ENCODE data around the gene COG3. TPM values are rescaled to one million over a fixed set of nuclear protein-coding genes. Genes with fewer than 3 reads are reported as not detected.

COG3 gene
- total and polyA plus RNA-seq, 2 experiments from 2014 or later: 17.1 to 23.9 TPM

- Histone ChIP-seq H3K4me3 (no peak overlapping the region), H3K27ac (ENCODE audit: low read depth) (no peak overlapping the region), H3K4me1 (ENCODE audit: insufficient read depth) (no peaks in the 10 kb centered on the region), H3K27me3 (ENCODE audit: insufficient read depth) (no peaks in the 10 kb centered on the region), H3K79me2 (replicated peaks; ENCODE audit: insufficient read depth) (no peaks in the 10 kb centered on the region), H3K4me2 (no peak overlapping the region), H3F3A (replicated peaks; ENCODE audit: low read depth) (no peaks in the 10 kb centered on the region), H2AFZ (no peak overlapping the region), H3K9me2 (ENCODE audit: insufficient read depth) (no peaks in the 10 kb centered on the region), H4K20me1 (replicated peaks; ENCODE audit: insufficient read depth) (no peaks in the 10 kb centered on the region; the same call in 1 of the 2 replicates), H3K36me3 (ENCODE audit: insufficient read depth) (peaks cover 32% of the 10 kb centered on the region)
- Mint-ChIP-seq H3K4me3 (no peak overlapping the region), H3K36me3 (ENCODE audit: low read depth) (peaks cover 40% of the 10 kb centered on the region), H3K9me3 (peaks cover 16% of the 10 kb centered on the region), H3K4me1 (no peaks in the 10 kb centered on the region), H3K27me3 (ENCODE audit: insufficient read depth, low read depth, poor library complexity) (no peaks in the 10 kb centered on the region), H3K27ac (no peak overlapping the region)
- TF ChIP-seq, protein P1, sequence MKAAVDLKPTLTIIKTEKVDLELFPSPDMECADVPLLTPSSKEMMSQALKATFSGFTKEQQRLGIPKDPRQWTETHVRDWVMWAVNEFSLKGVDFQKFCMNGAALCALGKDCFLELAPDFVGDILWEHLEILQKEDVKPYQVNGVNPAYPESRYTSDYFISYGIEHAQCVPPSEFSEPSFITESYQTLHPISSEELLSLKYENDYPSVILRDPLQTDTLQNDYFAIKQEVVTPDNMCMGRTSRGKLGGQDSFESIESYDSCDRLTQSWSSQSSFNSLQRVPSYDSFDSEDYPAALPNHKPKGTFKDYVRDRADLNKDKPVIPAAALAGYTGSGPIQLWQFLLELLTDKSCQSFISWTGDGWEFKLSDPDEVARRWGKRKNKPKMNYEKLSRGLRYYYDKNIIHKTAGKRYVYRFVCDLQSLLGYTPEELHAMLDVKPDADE (IDR thresholded peaks at IDR 0.05): no peak
- no peak for TF ChIP-seq STAT1 (IDR thresholded peaks at IDR 0.05; ENCODE audit: unreplicated experiment)
- no peak for TF ChIP-seq NANOG (IDR thresholded peaks at IDR 0.05; ENCODE audit: borderline replicate concordance)
- no peak for TF ChIP-seq JUNB (IDR thresholded peaks at IDR 0.05; ENCODE audit: unreplicated experiment)
- TF ChIP-seq ZNF114 (CRISPR knock-in tag; IDR thresholded peaks at IDR 0.05): no peak
- no peak for TF ChIP-seq ZNF331 (CRISPR knock-in tag; IDR thresholded peaks at IDR 0.05; ENCODE audit: low read depth)
- TF ChIP-seq EZH2phosphoT487 (IDR thresholded peaks at IDR 0.05; ENCODE audit: unreplicated experiment): no peak
- no peak for TF ChIP-seq CTCF (conservative IDR thresholded peaks at IDR 0.05; ENCODE audit: low read depth in 2 of 2)
- no peak for TF ChIP-seq EZH2 (IDR thresholded peaks at IDR 0.05; ENCODE audit: low read depth, unreplicated experiment)
- ATAC-seq (no peak), DNase-seq (ENCODE audit: low spot score) (no peak)
Measured at GRCh38 chr13:45487604-45488003, 22.9 kb downstream of the COG3 start.

DNA sequence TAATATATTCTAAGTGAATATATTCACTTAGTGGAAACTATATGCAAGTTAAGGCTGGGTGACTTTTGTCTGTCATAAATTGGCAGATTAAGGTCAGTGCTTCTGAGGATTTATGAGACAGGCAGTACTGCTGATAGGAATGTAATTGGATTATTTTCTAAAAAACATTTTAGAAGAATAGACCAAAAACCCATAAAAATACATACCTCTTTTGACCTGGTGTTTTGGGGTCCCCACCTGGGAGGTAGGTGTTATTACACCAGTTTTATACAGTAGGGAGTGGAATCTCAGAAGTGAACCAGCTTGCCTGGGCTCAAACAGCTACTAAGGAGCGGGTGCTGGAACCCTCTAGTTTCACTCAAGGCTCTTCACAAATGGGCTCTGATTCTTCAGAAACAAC is 25.3 kb downstream of the COG3 start:
- peak; percentile 67 for ATAC-seq
- no peak for TF ChIP-seq ZNF114 (CRISPR knock-in tag; IDR thresholded peaks at IDR 0.05)
- TF ChIP-seq CTCF (conservative IDR thresholded peaks at IDR 0.05; ENCODE audit: low read depth in 2 of 2): peak; percentile 46 to 57
- Mint-ChIP-seq H3K4me3 (no peak overlapping the region), H3K4me1 (no peaks in the 10 kb centered on the region), H3K36me3 (ENCODE audit: low read depth) (peaks cover 25% of the 10 kb centered on the region), H3K27me3 (ENCODE audit: insufficient read depth, low read depth, poor library complexity) (no peaks in the 10 kb centered on the region), H3K27ac (no peak overlapping the region), H3K9me3 (peaks cover 8% of the 10 kb centered on the region)
- H3K9me2 ChIP-seq (ENCODE audit: insufficient read depth): no peaks in the 10 kb centered on the region
- H3K4me1 ChIP-seq (ENCODE audit: insufficient read depth): no peaks in the 10 kb centered on the region
- H3K4me2 ChIP-seq: no peak overlapping the region
- peaks cover 17% of the 10 kb centered on the region for H3K36me3 ChIP-seq (ENCODE audit: insufficient read depth)
- no peak overlapping the region for H3K27ac ChIP-seq (ENCODE audit: low read depth)
- DNase-seq (ENCODE audit: low spot score): peak; percentile 56
- H3K27me3 ChIP-seq (ENCODE audit: insufficient read depth): no peaks in the 10 kb centered on the region
- H4K20me1 ChIP-seq (replicated peaks; ENCODE audit: insufficient read depth): no peaks in the 10 kb centered on the region; the same call in 1 of the 2 replicates
- no peaks in the 10 kb centered on the region for H3K79me2 ChIP-seq (replicated peaks; ENCODE audit: insufficient read depth)
- H3K4me3 ChIP-seq: no peak overlapping the region
- no peaks in the 10 kb centered on the region for H3F3A ChIP-seq (replicated peaks; ENCODE audit: low read depth)
- H2AFZ ChIP-seq: no peak overlapping the region

All from GM23338 (cell line).